Measurements from ENCODE around the gene FHIT.

FHIT gene

DNA sequence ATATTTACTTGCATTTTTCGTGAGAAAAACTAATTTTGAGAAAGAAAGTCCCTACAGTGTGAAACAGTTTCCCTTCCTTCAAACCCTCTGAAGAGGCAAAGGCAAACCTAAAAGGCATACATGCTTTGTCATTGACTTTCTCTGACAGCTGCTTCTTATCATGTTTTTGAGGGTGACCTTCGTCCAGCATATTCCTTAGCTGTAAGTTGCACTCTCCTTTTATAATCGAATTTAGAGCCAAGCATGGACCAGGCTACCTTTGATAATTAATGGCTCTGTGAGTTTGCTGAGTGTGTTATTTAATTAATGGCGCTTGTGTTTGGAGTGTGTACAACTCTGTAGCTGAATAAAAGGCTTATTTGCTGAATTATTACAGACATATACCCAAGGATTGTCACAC is 1517.2 kb downstream of the FHIT start:
- Mint-ChIP-seq H3K4me1 (peaks cover 13% of the 10 kb centered on the region), H3K9me3 (no peaks in the 10 kb centered on the region), H3K36me3 (ENCODE audit: low read depth) (no peaks in the 10 kb centered on the region), H3K27ac (peak overlapping the region in 1 of 3 experiments; percentile 12), H3K27me3 (ENCODE audit: low read depth) (peaks cover 12% of the 10 kb centered on the region), H3K4me3 (no peak overlapping the region)
- TF ChIP-seq, protein P1, sequence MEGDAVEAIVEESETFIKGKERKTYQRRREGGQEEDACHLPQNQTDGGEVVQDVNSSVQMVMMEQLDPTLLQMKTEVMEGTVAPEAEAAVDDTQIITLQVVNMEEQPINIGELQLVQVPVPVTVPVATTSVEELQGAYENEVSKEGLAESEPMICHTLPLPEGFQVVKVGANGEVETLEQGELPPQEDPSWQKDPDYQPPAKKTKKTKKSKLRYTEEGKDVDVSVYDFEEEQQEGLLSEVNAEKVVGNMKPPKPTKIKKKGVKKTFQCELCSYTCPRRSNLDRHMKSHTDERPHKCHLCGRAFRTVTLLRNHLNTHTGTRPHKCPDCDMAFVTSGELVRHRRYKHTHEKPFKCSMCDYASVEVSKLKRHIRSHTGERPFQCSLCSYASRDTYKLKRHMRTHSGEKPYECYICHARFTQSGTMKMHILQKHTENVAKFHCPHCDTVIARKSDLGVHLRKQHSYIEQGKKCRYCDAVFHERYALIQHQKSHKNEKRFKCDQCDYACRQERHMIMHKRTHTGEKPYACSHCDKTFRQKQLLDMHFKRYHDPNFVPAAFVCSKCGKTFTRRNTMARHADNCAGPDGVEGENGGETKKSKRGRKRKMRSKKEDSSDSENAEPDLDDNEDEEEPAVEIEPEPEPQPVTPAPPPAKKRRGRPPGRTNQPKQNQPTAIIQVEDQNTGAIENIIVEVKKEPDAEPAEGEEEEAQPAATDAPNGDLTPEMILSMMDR (IDR thresholded peaks at IDR 0.05; ENCODE audit: unreplicated experiment in 3 of 3): no peak

DNA sequence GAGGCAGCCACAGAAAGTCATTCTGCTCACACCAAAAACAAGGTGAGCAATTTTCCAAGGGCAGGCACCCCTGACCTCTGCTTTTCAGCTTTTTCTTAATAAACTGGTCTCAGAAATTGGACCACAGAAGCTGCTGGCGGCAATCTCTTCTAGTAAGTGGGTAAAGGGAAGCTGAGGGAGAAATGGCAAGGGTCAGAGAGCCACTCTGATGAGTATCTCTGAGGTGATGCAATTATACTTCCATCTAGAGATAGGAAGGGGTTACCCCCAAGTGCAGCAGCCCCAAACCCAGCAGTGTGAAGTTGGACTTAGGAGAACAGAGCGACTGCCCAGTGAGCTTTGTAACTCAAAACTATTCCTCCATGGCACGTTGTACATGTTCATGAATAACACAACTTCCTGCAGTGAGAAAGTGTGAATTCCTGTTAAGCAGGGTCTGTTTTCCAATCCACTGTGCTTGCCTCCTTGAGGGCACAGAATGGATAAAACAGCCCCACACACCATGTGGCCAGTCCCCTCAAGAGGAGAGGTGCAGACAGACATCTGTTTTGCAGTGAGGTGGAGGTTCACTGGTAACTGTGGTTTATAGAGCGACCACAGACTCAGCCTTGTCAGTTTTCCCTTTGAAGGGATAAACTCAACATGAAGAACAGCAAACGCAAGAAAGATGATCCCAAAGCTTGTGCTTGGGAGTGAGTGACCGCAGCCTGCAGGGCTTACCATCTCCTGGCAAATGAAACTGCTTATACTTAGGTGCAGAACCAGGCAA is 1518.0 kb downstream of the FHIT start:
- TF ChIP-seq, protein P1 (IDR thresholded peaks at IDR 0.05; ENCODE audit: unreplicated experiment in 3 of 3): no peak
- Mint-ChIP-seq H3K9me3 (no peaks in the 10 kb centered on the region), H3K4me1 (peaks cover 13% of the 10 kb centered on the region), H3K27me3 (ENCODE audit: low read depth) (peaks cover 12% of the 10 kb centered on the region), H3K4me3 (no peak overlapping the region), H3K27ac (no peak overlapping the region), H3K36me3 (ENCODE audit: low read depth) (no peaks in the 10 kb centered on the region)

DNA sequence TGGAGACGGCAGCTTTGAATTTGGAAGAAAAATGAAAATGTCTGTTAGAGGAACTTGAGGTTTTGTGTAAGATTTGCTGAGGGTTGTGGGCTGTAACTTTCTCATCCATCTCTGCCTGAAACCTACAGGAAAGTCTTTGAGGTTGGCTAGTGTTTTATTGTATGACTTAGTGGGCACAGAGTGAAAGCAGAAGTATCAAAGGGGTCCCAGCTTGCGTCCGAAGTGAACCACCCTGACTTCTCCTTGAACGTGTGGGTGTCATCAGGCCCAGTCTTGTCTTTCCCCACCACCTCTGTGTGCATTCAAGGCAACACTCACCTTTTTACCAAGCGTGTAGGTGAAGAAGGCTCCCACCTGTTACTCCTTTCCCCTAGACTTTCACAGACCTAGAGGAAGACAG is 1519.3 kb downstream of the FHIT start:
- no peak overlapping the region for H3K4me3 Mint-ChIP-seq
- peaks cover 12% of the 10 kb centered on the region for H3K27me3 Mint-ChIP-seq (ENCODE audit: low read depth)
- no peak overlapping the region for H3K27ac Mint-ChIP-seq
- peaks cover 9% of the 10 kb centered on the region for H3K4me1 Mint-ChIP-seq
- H3K9me3 Mint-ChIP-seq: no peaks in the 10 kb centered on the region
- TF ChIP-seq, protein P1 (IDR thresholded peaks at IDR 0.05; ENCODE audit: unreplicated experiment in 3 of 3): no peak
- H3K36me3 Mint-ChIP-seq (ENCODE audit: low read depth): no peaks in the 10 kb centered on the region

DNA sequence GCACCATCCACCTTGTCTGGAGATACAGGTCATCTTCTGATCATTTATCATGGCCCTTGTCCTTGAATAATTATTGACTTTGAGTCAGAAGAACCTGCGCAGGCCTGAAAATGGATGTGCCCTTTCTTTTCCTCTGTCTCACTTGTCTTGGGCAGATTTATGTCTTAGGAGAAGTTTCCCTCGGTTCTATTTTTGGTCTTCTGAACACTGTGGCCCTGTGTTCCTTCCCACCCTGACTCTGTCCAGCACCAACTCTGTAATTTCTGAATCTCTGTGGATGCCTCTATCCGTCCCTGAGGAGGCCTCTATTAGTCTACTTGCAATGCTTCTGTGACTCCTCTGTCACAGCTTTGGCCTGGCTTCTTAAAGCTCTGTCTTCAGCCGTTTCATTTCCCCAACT is 1520.7 kb downstream of the FHIT start:
- Mint-ChIP-seq H3K9me3 (peaks cover 3% of the 10 kb centered on the region), H3K36me3 (ENCODE audit: low read depth) (no peaks in the 10 kb centered on the region), H3K4me1 (peaks cover 9% of the 10 kb centered on the region), H3K27me3 (ENCODE audit: low read depth) (peaks cover 12% of the 10 kb centered on the region), H3K4me3 (no peak overlapping the region), H3K27ac (no peak overlapping the region)
- TF ChIP-seq, protein P1 (IDR thresholded peaks at IDR 0.05; ENCODE audit: unreplicated experiment in 3 of 3): no peak

DNA sequence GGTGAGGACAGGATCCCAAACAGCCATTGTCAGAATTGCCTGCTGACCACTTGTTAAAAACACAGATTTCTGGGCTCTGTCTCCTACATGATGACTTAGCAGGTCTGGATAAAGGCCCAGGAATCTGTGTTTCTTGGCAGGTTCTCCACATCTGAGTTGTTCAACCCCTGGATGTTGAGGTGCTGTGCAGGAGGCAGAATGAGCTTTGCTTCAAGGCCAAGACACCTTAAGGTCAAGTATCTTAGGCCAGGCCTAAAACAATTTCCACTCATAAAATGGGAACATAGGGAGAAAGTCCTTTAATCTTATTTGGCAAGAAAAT is 1522.7 kb downstream of the FHIT start:
- Mint-ChIP-seq H3K36me3 (ENCODE audit: low read depth) (no peaks in the 10 kb centered on the region), H3K4me3 (no peak overlapping the region), H3K4me1 (peaks cover 1% of the 10 kb centered on the region), H3K27me3 (ENCODE audit: low read depth) (peaks cover 12% of the 10 kb centered on the region), H3K9me3 (peaks cover 6% of the 10 kb centered on the region), H3K27ac (no peak overlapping the region)
- TF ChIP-seq, protein P1 (IDR thresholded peaks at IDR 0.05; ENCODE audit: unreplicated experiment in 3 of 3): no peak

All from nephron (organoid).